Measurements from ENCODE around the gene ECE1. TPM values are rescaled to one million over a fixed set of nuclear protein-coding genes. Genes with fewer than 3 reads are reported as not detected.

ECE1 gene
- total and polyA plus RNA-seq, 10 of the 15 experiments (the other 5 are each of a cell fraction or from before 2014, with no cell fraction given): 0.97 to 81.0 (median 37.0) TPM

DNA sequence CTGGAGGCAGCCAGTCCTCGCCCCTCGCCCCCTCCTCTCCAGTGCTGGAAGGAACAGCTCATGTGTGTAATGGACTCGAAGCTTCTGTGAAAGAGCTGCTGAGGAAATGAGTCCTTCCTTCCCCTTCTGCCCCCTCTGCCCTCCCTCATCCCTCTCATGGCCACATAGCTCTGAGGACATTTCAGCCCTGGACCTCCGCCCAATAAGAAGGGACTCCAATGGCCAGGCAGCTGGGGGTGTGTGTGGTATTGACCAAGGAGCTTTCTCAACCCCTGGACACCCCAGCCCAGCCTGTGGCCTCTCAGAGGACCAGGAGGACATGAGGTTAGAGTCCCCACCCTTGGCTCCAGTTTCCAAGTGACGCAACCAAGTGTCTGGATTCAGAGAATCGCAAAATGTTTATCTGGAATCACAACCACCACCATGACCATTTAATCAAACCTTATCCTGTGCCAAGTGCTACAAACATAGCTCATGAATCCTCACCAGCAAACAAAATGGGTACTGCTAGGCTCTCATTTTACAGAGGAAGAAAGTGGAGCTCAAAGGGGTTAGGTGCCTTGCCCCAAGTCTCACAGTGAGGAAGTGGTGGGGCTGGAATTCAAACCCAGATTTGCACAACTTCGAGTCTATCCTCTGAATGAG lies 47.8 kb upstream of the ECE1 start (continued):
- TF ChIP-seq EZH2 (IDR thresholded peaks at IDR 0.05; ENCODE audit: borderline replicate concordance, control insufficient read depth, low read depth, low read length) (no peak), KDM1A (IDR thresholded peaks at IDR 0.05; ENCODE audit: borderline replicate concordance) (no peak)
- TF ChIP-seq, protein P1, sequence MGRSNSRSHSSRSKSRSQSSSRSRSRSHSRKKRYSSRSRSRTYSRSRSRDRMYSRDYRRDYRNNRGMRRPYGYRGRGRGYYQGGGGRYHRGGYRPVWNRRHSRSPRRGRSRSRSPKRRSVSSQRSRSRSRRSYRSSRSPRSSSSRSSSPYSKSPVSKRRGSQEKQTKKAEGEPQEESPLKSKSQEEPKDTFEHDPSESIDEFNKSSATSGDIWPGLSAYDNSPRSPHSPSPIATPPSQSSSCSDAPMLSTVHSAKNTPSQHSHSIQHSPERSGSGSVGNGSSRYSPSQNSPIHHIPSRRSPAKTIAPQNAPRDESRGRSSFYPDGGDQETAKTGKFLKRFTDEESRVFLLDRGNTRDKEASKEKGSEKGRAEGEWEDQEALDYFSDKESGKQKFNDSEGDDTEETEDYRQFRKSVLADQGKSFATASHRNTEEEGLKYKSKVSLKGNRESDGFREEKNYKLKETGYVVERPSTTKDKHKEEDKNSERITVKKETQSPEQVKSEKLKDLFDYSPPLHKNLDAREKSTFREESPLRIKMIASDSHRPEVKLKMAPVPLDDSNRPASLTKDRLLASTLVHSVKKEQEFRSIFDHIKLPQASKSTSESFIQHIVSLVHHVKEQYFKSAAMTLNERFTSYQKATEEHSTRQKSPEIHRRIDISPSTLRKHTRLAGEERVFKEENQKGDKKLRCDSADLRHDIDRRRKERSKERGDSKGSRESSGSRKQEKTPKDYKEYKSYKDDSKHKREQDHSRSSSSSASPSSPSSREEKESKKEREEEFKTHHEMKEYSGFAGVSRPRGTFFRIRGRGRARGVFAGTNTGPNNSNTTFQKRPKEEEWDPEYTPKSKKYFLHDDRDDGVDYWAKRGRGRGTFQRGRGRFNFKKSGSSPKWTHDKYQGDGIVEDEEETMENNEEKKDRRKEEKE (IDR thresholded peaks at IDR 0.05): no peak
- TF ChIP-seq, protein P2, sequence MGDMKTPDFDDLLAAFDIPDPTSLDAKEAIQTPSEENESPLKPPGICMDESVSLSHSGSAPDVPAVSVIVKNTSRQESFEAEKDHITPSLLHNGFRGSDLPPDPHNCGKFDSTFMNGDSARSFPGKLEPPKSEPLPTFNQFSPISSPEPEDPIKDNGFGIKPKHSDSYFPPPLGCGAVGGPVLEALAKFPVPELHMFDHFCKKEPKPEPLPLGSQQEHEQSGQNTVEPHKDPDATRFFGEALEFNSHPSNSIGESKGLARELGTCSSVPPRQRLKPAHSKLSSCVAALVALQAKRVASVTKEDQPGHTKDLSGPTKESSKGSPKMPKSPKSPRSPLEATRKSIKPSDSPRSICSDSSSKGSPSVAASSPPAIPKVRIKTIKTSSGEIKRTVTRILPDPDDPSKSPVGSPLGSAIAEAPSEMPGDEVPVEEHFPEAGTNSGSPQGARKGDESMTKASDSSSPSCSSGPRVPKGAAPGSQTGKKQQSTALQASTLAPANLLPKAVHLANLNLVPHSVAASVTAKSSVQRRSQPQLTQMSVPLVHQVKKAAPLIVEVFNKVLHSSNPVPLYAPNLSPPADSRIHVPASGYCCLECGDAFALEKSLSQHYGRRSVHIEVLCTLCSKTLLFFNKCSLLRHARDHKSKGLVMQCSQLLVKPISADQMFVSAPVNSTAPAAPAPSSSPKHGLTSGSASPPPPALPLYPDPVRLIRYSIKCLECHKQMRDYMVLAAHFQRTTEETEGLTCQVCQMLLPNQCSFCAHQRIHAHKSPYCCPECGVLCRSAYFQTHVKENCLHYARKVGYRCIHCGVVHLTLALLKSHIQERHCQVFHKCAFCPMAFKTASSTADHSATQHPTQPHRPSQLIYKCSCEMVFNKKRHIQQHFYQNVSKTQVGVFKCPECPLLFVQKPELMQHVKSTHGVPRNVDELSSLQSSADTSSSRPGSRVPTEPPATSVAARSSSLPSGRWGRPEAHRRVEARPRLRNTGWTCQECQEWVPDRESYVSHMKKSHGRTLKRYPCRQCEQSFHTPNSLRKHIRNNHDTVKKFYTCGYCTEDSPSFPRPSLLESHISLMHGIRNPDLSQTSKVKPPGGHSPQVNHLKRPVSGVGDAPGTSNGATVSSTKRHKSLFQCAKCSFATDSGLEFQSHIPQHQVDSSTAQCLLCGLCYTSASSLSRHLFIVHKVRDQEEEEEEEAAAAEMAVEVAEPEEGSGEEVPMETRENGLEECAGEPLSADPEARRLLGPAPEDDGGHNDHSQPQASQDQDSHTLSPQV (IDR thresholded peaks at IDR 0.05): no peak

Measured in GM12878 (cell line).